ENCODE measurements around the gene ATXN1.
A peak's percentile ranks its signal among the peaks of the same experiment; 100 is the strongest.

Gene ATXN1

DNA sequence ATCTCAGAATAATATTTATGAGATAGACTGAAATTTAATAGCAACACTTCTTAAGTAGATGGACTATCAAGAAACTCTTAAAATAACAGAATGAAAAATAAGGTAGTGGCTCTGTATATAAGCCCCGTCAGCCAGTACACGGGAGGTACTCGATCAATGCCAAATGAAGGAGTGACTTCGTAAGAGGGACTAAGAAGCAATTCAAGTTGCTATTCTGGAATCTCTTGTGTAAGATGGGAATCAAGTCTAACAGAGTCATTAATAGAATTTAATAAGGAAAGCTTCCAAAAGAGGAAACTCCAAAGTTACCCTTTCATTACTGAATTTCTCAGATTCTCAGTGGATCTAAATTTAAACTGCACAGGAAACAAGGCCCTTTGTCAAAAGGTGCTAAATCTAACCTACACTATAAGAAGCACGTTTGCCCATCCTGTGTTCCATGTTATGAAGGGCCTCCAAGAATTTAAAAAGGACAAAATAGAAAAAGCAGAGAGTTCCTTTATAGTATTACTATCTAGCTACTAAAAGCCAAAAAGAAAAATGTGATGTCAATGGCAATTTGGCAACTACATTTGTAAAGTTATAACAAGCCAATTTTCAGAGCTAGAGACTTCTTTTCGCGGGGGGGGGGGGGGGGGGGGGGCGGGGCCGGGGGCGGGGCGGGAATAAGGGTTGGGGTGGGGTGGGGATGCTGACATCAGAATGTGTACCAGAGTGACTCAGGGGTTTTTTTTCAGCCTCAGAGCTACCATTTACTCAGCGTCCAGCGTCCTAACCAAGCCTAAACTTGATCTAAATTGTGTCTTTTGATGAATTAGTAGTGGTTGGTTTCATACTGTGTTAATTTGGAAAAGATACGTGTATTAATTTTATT, 322.3 kb downstream of the ATXN1 start:
- no peaks in the 10 kb centered on the region for H3K9me3 ChIP-seq (replicated peaks in 1 of 2; ENCODE audit: control insufficient read depth in 2 of 2, insufficient read depth in 1 of 2, low read depth in 1 of 2, low read length in 2 of 2)
- no peak overlapping the region for H3K9ac ChIP-seq (ENCODE audit: low read depth, low read length, poor library complexity)
- no peak overlapping the region for H4K91ac ChIP-seq (ENCODE audit: low read depth, low read length, poor library complexity)
- H3K4me3 ChIP-seq (ENCODE audit: low read length in 2 of 2), result no peak overlapping the region
- no peak overlapping the region for H2BK12ac ChIP-seq (ENCODE audit: low read length)
- no peak overlapping the region for H2AFZ ChIP-seq (ENCODE audit: low read length)
- H4K8ac ChIP-seq (ENCODE audit: low read depth, low read length), result no peak overlapping the region
- no peak overlapping the region for H2AK5ac ChIP-seq (ENCODE audit: low read depth, low read length)
- no peak overlapping the region for H3K27ac ChIP-seq (replicated peaks; ENCODE audit: low read length)
- H3K14ac ChIP-seq (ENCODE audit: low read length), result no peak overlapping the region
- no peaks in the 10 kb centered on the region for H3K27me3 ChIP-seq (ENCODE audit: control insufficient read depth in 3 of 3, insufficient read depth in 3 of 3, low read depth in 1 of 3, low read length in 3 of 3)
- no peak overlapping the region for H3K23ac ChIP-seq (ENCODE audit: low read depth, low read length, poor library complexity)
- H3K4ac ChIP-seq (ENCODE audit: low read length), result no peak overlapping the region
- H3K4me2 ChIP-seq (ENCODE audit: insufficient read depth, low read length, poor library complexity, severe bottlenecking), result no peak overlapping the region
- H3K79me1 ChIP-seq (ENCODE audit: low read depth, low read length), result no peaks in the 10 kb centered on the region
- H3K4me1 ChIP-seq (ENCODE audit: control insufficient read depth in 2 of 2, insufficient read depth in 1 of 2, low read depth in 1 of 2, low read length in 2 of 2), result no peaks in the 10 kb centered on the region
- WGBS, 2 donors (ENCODE audit: extremely low coverage in 2 of 2, insufficient read length in 2 of 2, insufficient replicate concordance in 1 of 2), result 100% methylated on average over 1 of the region's 14 CpGs; no CpG with 5 or more reads in 1 of the 2 donors
- H3K18ac ChIP-seq (ENCODE audit: low read length), result no peak overlapping the region
- no peak overlapping the region for H2BK5ac ChIP-seq (ENCODE audit: low read length)
- H2BK120ac ChIP-seq (ENCODE audit: low read depth, low read length), result no peak overlapping the region
- H3K36me3 ChIP-seq (replicated peaks in 1 of 2; ENCODE audit: control insufficient read depth in 2 of 2, insufficient read depth in 2 of 2, low read length in 2 of 2), result no peaks in the 10 kb centered on the region
- peak; percentile 17 for DNase-seq (ENCODE audit: low spot score)
- no peak overlapping the region for H2BK15ac ChIP-seq (ENCODE audit: low read length)

DNA sequence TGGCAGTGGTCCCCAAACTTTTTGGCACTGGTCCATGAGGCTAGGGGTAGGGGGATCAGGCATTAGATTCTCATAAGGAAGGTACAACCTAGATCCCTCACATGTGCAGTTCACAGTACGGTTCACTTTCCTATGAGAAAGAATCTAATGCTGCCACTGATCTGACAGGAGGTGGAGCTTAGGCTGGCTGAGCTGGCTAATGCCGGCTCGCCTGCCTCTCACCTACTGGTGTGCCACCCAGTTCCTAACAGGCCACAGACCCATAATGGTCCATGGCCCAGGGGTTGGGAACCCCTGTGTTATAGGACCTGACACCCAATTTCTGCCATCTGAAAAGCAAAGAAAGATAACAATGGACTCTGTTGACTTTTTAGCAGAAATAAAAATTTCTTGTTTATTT, 323.3 kb downstream of the ATXN1 start:
- H3K27ac ChIP-seq (replicated peaks; ENCODE audit: low read length), result no peak overlapping the region
- H3K27me3 ChIP-seq (ENCODE audit: control insufficient read depth in 3 of 3, insufficient read depth in 3 of 3, low read depth in 1 of 3, low read length in 3 of 3), result no peaks in the 10 kb centered on the region
- H2BK120ac ChIP-seq (ENCODE audit: low read depth, low read length), result no peak overlapping the region
- H3K9ac ChIP-seq (ENCODE audit: low read depth, low read length, poor library complexity), result no peak overlapping the region
- no peak overlapping the region for H4K8ac ChIP-seq (ENCODE audit: low read depth, low read length)
- no peaks in the 10 kb centered on the region for H3K36me3 ChIP-seq (replicated peaks in 1 of 2; ENCODE audit: control insufficient read depth in 2 of 2, insufficient read depth in 2 of 2, low read length in 2 of 2)
- no peak overlapping the region for H2AFZ ChIP-seq (ENCODE audit: low read length)
- H2BK12ac ChIP-seq (ENCODE audit: low read length), result no peak overlapping the region
- H3K23ac ChIP-seq (ENCODE audit: low read depth, low read length, poor library complexity), result no peak overlapping the region
- H3K18ac ChIP-seq (ENCODE audit: low read length), result no peak overlapping the region
- no peak overlapping the region for H2BK5ac ChIP-seq (ENCODE audit: low read length)
- no peak overlapping the region for H2BK15ac ChIP-seq (ENCODE audit: low read length)
- H4K91ac ChIP-seq (ENCODE audit: low read depth, low read length, poor library complexity), result no peak overlapping the region
- H3K14ac ChIP-seq (ENCODE audit: low read length), result no peak overlapping the region
- no peak overlapping the region for H2AK5ac ChIP-seq (ENCODE audit: low read depth, low read length)
- no peak overlapping the region for H3K4me2 ChIP-seq (ENCODE audit: insufficient read depth, low read length, poor library complexity, severe bottlenecking)
- DNase-seq (ENCODE audit: low spot score), result no peak
- no peak overlapping the region for H3K4me3 ChIP-seq (ENCODE audit: low read length in 2 of 2)
- no peaks in the 10 kb centered on the region for H3K9me3 ChIP-seq (replicated peaks in 1 of 2; ENCODE audit: control insufficient read depth in 2 of 2, insufficient read depth in 1 of 2, low read depth in 1 of 2, low read length in 2 of 2)
- no peak overlapping the region for H3K4ac ChIP-seq (ENCODE audit: low read length)
- no CpG with 5 or more reads among the region's 3 CpGs for WGBS, 2 donors (ENCODE audit: extremely low coverage in 2 of 2, insufficient read length in 2 of 2, insufficient replicate concordance in 1 of 2)
- H3K79me1 ChIP-seq (ENCODE audit: low read depth, low read length), result no peaks in the 10 kb centered on the region
- no peaks in the 10 kb centered on the region for H3K4me1 ChIP-seq (ENCODE audit: control insufficient read depth in 2 of 2, insufficient read depth in 1 of 2, low read depth in 1 of 2, low read length in 2 of 2)

DNA sequence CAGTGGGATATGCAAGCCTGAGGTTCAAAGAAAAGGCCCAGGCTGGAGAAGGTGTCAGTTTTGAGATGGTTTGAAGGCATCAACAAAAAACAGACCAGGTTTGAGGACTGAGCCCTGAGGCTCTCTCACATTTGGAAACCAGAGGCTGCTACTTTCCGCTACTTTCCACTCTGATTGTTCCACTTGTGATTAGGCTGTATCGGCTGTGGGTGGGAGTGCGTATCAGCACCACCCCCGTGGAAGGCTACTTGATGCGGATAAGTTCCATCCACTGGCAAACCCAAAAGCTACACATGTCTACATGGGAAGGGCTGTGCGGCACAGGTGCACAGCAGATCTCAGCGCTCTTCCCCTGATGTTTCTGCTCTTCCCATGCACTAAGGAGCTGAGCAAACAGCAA, 324.2 kb downstream of the ATXN1 start:
- Histone ChIP-seq H2AFZ (ENCODE audit: low read length) (no peak overlapping the region), H2BK12ac (ENCODE audit: low read length) (no peak overlapping the region), H3K23ac (ENCODE audit: low read depth, low read length, poor library complexity) (no peak overlapping the region), H3K9me3 (replicated peaks in 1 of 2; ENCODE audit: control insufficient read depth in 2 of 2, insufficient read depth in 1 of 2, low read depth in 1 of 2, low read length in 2 of 2) (no peaks in the 10 kb centered on the region), H2BK15ac (ENCODE audit: low read length) (no peak overlapping the region), H2BK5ac (ENCODE audit: low read length) (no peak overlapping the region), H3K9ac (ENCODE audit: low read depth, low read length, poor library complexity) (no peak overlapping the region), H3K18ac (ENCODE audit: low read length) (no peak overlapping the region), H3K4ac (ENCODE audit: low read length) (no peak overlapping the region), H4K8ac (ENCODE audit: low read depth, low read length) (no peak overlapping the region), H4K91ac (ENCODE audit: low read depth, low read length, poor library complexity) (no peak overlapping the region), H3K4me3 (ENCODE audit: low read length in 2 of 2) (no peak overlapping the region), H3K79me1 (ENCODE audit: low read depth, low read length) (no peaks in the 10 kb centered on the region), H3K36me3 (replicated peaks in 1 of 2; ENCODE audit: control insufficient read depth in 2 of 2, insufficient read depth in 2 of 2, low read length in 2 of 2) (no peaks in the 10 kb centered on the region), H2BK120ac (ENCODE audit: low read depth, low read length) (no peak overlapping the region), H3K27me3 (ENCODE audit: control insufficient read depth in 3 of 3, insufficient read depth in 3 of 3, low read depth in 1 of 3, low read length in 3 of 3) (no peaks in the 10 kb centered on the region), H3K4me1 (ENCODE audit: control insufficient read depth in 2 of 2, insufficient read depth in 1 of 2, low read depth in 1 of 2, low read length in 2 of 2) (no peaks in the 10 kb centered on the region), H3K27ac (replicated peaks; ENCODE audit: low read length) (no peak overlapping the region), H3K14ac (ENCODE audit: low read length) (no peak overlapping the region), H2AK5ac (ENCODE audit: low read depth, low read length) (no peak overlapping the region), H3K4me2 (ENCODE audit: insufficient read depth, low read length, poor library complexity, severe bottlenecking) (no peak overlapping the region)
- DNase-seq (ENCODE audit: low spot score), result no peak
- no CpG with 5 or more reads among the region's 7 CpGs for WGBS, 2 donors (ENCODE audit: extremely low coverage in 2 of 2, insufficient read length in 2 of 2, insufficient replicate concordance in 1 of 2)

DNA sequence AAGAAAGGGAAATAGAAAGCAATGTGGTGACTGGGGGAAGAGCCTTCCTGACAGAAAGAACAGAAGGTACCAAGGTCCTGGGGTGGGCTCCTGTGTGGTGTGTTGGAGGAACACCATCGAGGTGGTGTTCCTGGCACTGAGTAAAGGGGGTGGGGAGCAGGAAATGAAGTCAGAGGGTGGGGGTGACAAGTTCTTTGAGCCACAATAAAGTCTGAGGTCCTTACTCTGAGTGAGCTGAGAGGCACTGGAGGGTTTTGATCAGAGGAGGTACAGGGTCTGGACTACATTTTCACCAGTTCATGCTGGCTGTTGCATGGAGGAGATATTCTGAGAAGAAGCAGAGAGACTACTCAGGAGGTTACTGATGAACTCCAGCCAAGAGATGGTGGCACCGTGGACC, 324.7 kb downstream of the ATXN1 start:
- Histone ChIP-seq H3K36me3 (replicated peaks in 1 of 2; ENCODE audit: control insufficient read depth in 2 of 2, insufficient read depth in 2 of 2, low read length in 2 of 2) (no peaks in the 10 kb centered on the region), H2BK120ac (ENCODE audit: low read depth, low read length) (no peak overlapping the region), H3K18ac (ENCODE audit: low read length) (no peak overlapping the region), H3K4me3 (ENCODE audit: low read length in 2 of 2) (no peak overlapping the region), H3K23ac (ENCODE audit: low read depth, low read length, poor library complexity) (no peak overlapping the region), H2BK5ac (ENCODE audit: low read length) (no peak overlapping the region), H3K14ac (ENCODE audit: low read length) (no peak overlapping the region), H4K91ac (ENCODE audit: low read depth, low read length, poor library complexity) (no peak overlapping the region), H3K79me1 (ENCODE audit: low read depth, low read length) (no peaks in the 10 kb centered on the region), H3K4me2 (ENCODE audit: insufficient read depth, low read length, poor library complexity, severe bottlenecking) (no peak overlapping the region), H3K27me3 (ENCODE audit: control insufficient read depth in 3 of 3, insufficient read depth in 3 of 3, low read depth in 1 of 3, low read length in 3 of 3) (no peaks in the 10 kb centered on the region), H2AK5ac (ENCODE audit: low read depth, low read length) (no peak overlapping the region), H2BK15ac (ENCODE audit: low read length) (no peak overlapping the region), H3K27ac (replicated peaks; ENCODE audit: low read length) (no peak overlapping the region), H3K9ac (ENCODE audit: low read depth, low read length, poor library complexity) (no peak overlapping the region), H2AFZ (ENCODE audit: low read length) (no peak overlapping the region), H3K4me1 (ENCODE audit: control insufficient read depth in 2 of 2, insufficient read depth in 1 of 2, low read depth in 1 of 2, low read length in 2 of 2) (no peaks in the 10 kb centered on the region), H4K8ac (ENCODE audit: low read depth, low read length) (no peak overlapping the region), H2BK12ac (ENCODE audit: low read length) (no peak overlapping the region), H3K4ac (ENCODE audit: low read length) (no peak overlapping the region), H3K9me3 (replicated peaks in 1 of 2; ENCODE audit: control insufficient read depth in 2 of 2, insufficient read depth in 1 of 2, low read depth in 1 of 2, low read length in 2 of 2) (no peaks in the 10 kb centered on the region)
- WGBS, 2 donors (ENCODE audit: extremely low coverage in 2 of 2, insufficient read length in 2 of 2, insufficient replicate concordance in 1 of 2), result no CpG with 5 or more reads among the region's 2 CpGs
- DNase-seq (ENCODE audit: low spot score), result no peak
